ENCODE results near the gene SAMM50. TPM values are rescaled to one million over a fixed set of nuclear protein-coding genes. Genes with fewer than 3 reads are reported as not detected.

Gene SAMM50
- total and polyA plus RNA-seq, 2 donors (not counting 3 experiments of a cell fraction or from before 2014, with no cell fraction given) = 42.9 to 56.2 TPM

DNA sequence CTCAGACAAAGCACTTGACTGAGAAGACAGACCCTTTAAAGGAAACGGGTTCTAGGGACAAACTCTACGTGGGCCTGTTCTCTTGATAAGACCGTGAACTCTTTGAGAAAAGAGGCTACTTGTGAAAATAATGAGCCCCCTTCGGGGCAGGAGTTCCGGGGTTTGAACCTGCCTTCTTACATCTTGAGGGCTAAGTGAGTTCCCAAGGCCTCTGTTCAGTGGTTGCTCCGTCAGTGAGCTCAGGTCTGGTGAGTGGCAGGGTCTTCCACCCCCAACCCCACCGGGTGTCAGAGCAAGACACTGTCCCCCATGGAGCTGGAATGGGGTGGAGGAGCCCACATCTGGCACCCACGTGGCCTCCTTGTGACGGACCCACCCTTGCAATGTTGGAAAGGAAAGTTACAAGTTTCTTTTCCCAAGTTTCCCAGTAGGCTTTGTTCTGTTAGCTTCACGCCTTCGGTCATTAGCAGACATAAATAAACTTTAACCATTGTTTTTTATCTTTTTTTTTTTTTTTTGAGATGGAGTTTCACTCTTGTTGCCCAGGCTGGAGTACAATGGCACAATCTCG lies 6.3 kb upstream of the SAMM50 start:
- intact Hi-C loops (cut with micrococcal nuclease) (no loop called here), dilution Hi-C loops (cut with MboI; ENCODE audit: extremely low pct_ligation_motif_present, low sequenced_read_pairs) (no loop called here)
- H3K4me3 ChIP-seq (replicated peaks in 1 of 3; ENCODE audit: insufficient read depth in 1 of 3, low read depth in 1 of 3, low read length in 3 of 3) = no peak overlapping the region
- no peak overlapping the region for H3K9ac ChIP-seq (replicated peaks; ENCODE audit: extremely low read depth, insufficient read depth, low read length)
- TF ChIP-seq JUN (IDR thresholded peaks at IDR 0.05; ENCODE audit: borderline replicate concordance, insufficient read depth, insufficient read length, low read depth) = no peak
- no peak for TF ChIP-seq EZH2 (IDR thresholded peaks at IDR 0.05; ENCODE audit: borderline replicate concordance, low read depth, low read length, severe bottlenecking)
- no peak for TF ChIP-seq MYC (IDR thresholded peaks at IDR 0.05; ENCODE audit: low read depth, low read length)
- TF ChIP-seq, protein P1, sequence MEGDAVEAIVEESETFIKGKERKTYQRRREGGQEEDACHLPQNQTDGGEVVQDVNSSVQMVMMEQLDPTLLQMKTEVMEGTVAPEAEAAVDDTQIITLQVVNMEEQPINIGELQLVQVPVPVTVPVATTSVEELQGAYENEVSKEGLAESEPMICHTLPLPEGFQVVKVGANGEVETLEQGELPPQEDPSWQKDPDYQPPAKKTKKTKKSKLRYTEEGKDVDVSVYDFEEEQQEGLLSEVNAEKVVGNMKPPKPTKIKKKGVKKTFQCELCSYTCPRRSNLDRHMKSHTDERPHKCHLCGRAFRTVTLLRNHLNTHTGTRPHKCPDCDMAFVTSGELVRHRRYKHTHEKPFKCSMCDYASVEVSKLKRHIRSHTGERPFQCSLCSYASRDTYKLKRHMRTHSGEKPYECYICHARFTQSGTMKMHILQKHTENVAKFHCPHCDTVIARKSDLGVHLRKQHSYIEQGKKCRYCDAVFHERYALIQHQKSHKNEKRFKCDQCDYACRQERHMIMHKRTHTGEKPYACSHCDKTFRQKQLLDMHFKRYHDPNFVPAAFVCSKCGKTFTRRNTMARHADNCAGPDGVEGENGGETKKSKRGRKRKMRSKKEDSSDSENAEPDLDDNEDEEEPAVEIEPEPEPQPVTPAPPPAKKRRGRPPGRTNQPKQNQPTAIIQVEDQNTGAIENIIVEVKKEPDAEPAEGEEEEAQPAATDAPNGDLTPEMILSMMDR (IDR thresholded peaks at IDR 0.05; ENCODE audit: extremely low read depth in 1 of 2, insufficient read depth in 1 of 2, low read depth in 1 of 2, low read length in 2 of 2) = no peak
- no peak for TF ChIP-seq GATA2 (IDR thresholded peaks at IDR 0.05; ENCODE audit: insufficient read depth, insufficient read length, low read depth, low read length)
- TF ChIP-seq POLR2AphosphoS5 (IDR thresholded peaks at IDR 0.05; ENCODE audit: insufficient read depth, low read depth, low read length) = no peak
- TF ChIP-seq, protein P2, sequence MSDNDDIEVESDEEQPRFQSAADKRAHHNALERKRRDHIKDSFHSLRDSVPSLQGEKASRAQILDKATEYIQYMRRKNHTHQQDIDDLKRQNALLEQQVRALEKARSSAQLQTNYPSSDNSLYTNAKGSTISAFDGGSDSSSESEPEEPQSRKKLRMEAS (IDR thresholded peaks at IDR 0.05; ENCODE audit: insufficient read depth, insufficient read length) = no peak
- no peak for TF ChIP-seq FOS (IDR thresholded peaks at IDR 0.05; ENCODE audit: borderline replicate concordance, insufficient read depth, low read length)
- no peak for TF ChIP-seq POLR2A (IDR thresholded peaks at IDR 0.05; ENCODE audit: low read depth, low read length)
- H3K27ac ChIP-seq (ENCODE audit: insufficient read depth, low read depth, low read length) = no peak overlapping the region
- H4K20me1 ChIP-seq (replicated peaks; ENCODE audit: control insufficient read depth, extremely low read depth, insufficient read depth, low read length) = no peaks in the 10 kb centered on the region
- H2AFZ ChIP-seq (ENCODE audit: low read depth, low read length) = no peak overlapping the region
- no peaks in the 10 kb centered on the region for H3K9me1 ChIP-seq (replicated peaks; ENCODE audit: control insufficient read depth, extremely low read depth, insufficient read depth, low read length)
- H3K36me3 ChIP-seq (ENCODE audit: control insufficient read depth in 2 of 2, extremely low read depth in 1 of 2, insufficient read depth in 2 of 2, low read length in 2 of 2) = no peaks in the 10 kb centered on the region
- no peak for DNase-seq (ENCODE audit: low read depth, low spot score)
- H3K27me3 ChIP-seq (ENCODE audit: control insufficient read depth in 2 of 2, insufficient read depth in 2 of 2, low read length in 2 of 2) = no peaks in the 10 kb centered on the region
- H3K4me2 ChIP-seq (ENCODE audit: insufficient read depth, low read length) = no peak overlapping the region
- ChIA-PET CTCF (interaction anchor here (1.9 kb wide), 1 partner anchor 66 kb away, joined by 6 read pairs; no protein-coding TSS in a partner anchor), POLR2A (no interaction called here)
- no peak for FAIRE-seq
- H3K9me3 ChIP-seq (replicated peaks; ENCODE audit: control insufficient read depth, insufficient read depth, low read length) = no peaks in the 10 kb centered on the region
- H3K4me1 ChIP-seq (ENCODE audit: control insufficient read depth, extremely low read depth, insufficient read depth, low read length) = peaks cover under 1% of the 10 kb centered on the region
- no TSS peak for BruUV-seq (replicated peaks)
- no peaks in the 10 kb centered on the region for H3K79me2 ChIP-seq (ENCODE audit: control insufficient read depth, insufficient read depth, low read length)

Measured in endothelial cell of umbilical vein (primary cell).